ENCODE measurements around the gene SUFU. TPM values are rescaled to one million over a fixed set of nuclear protein-coding genes. Genes with fewer than 3 reads are reported as not detected.

The SUFU gene
- total RNA-seq, 4 donors from 2014 or later = 2.3 to 5.4 (median 4.4) TPM

DNA sequence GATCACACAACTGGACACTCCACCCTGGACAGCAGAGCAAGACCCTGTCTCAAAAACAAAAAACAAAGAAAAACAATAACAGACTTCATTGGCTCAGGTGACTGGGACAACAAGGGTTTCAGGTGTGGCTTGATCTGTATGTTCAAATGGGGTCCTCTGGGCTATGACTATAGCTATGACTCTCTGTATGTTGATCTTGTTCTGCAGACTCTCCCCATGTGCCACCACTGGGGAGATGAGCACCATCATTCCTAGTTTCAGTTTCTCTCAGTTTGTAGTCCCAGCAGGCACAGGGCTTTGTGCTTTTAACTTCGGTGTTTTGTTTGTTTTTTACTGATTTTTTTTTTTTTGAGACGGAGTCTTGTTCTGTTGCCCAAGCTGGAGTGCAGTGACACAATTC is 53.8 kb downstream of the SUFU start:
- no peaks in the 10 kb centered on the region for H3K27me3 ChIP-seq
- WGBS, 2 donors = 32 to 49% methylated on average over 2 of the region's 2 CpGs
- DNase-seq = no peak
- no peak overlapping the region for H3K4me3 ChIP-seq (replicated peaks in 1 of 3)
- H3K27ac ChIP-seq = no peak overlapping the region
- H3K4me1 ChIP-seq = no peaks in the 10 kb centered on the region
- TF ChIP-seq, protein P1, sequence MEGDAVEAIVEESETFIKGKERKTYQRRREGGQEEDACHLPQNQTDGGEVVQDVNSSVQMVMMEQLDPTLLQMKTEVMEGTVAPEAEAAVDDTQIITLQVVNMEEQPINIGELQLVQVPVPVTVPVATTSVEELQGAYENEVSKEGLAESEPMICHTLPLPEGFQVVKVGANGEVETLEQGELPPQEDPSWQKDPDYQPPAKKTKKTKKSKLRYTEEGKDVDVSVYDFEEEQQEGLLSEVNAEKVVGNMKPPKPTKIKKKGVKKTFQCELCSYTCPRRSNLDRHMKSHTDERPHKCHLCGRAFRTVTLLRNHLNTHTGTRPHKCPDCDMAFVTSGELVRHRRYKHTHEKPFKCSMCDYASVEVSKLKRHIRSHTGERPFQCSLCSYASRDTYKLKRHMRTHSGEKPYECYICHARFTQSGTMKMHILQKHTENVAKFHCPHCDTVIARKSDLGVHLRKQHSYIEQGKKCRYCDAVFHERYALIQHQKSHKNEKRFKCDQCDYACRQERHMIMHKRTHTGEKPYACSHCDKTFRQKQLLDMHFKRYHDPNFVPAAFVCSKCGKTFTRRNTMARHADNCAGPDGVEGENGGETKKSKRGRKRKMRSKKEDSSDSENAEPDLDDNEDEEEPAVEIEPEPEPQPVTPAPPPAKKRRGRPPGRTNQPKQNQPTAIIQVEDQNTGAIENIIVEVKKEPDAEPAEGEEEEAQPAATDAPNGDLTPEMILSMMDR (IDR thresholded peaks at IDR 0.05) = no peak
- no peak for TF ChIP-seq POLR2A (IDR thresholded peaks at IDR 0.05)
- H3K9me3 ChIP-seq = no peaks in the 10 kb centered on the region
- intact Hi-C loops (cut with DNase I) = no loop called here
- no peaks in the 10 kb centered on the region for H3K36me3 ChIP-seq

DNA sequence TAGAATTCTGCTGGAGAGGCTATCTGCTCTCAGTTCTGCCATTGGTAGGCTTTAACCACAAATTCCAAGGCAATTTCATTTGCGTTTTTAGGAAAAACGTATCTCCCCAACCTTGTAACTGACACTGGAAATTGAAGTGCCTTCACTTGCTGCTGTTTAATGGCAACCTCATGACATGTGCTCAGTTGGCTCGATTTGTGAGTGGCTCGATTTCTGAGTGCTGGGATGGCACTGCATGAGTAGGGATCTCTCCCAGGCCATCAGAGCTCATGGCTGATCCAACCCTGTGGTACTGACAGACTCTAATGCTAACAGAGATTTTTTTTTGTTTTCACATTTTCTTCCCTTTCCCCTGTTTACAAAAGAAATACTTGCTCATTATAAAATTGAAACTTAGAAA is 56.0 kb downstream of the SUFU start:
- H3K27ac ChIP-seq = no peak overlapping the region
- no peak for DNase-seq
- intact Hi-C loops (cut with DNase I) = no loop called here
- 77 to 78% methylated on average over 4 of the region's 4 CpGs for WGBS, 2 donors
- no peaks in the 10 kb centered on the region for H3K36me3 ChIP-seq
- TF ChIP-seq, protein P1 (IDR thresholded peaks at IDR 0.05) = no peak
- TF ChIP-seq POLR2A (IDR thresholded peaks at IDR 0.05) = no peak
- no peaks in the 10 kb centered on the region for H3K4me1 ChIP-seq
- H3K9me3 ChIP-seq = no peaks in the 10 kb centered on the region
- H3K4me3 ChIP-seq (replicated peaks in 1 of 3) = no peak overlapping the region
- no peaks in the 10 kb centered on the region for H3K27me3 ChIP-seq

DNA sequence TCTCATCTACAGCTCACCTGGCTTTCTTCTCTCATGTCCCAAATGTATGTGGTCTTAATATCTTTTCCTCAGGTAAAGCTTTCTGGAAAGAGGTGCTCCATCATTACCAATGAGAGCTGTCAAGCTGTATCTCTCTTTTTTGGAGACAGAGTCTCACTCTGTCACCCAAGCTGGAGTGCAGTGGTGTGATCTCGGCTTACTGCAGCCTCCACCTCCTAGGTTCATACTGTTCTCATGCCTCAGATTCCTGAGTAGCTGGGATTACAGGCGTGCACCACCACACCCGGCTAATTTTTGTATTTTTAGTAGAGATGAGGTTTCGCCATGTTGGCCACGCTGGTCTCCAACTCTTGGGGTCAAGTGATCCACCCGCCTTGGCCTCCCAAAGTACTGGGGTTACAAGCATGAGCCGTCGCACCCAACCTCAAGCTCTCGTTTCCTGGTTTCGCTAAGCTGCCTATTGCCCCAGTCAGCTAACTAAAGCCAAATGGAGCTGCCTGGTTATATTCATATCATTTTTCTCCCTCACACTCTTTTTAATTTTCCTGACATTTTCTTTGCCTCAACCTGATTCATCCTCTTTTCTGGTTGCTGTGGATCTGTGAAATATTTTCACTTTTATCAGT is 60.5 kb downstream of the SUFU start:
- WGBS, 2 donors = 92 to 94% methylated on average over 10 of the region's 10 CpGs
- no peak for TF ChIP-seq POLR2A (IDR thresholded peaks at IDR 0.05)
- H3K4me1 ChIP-seq = no peaks in the 10 kb centered on the region
- no peaks in the 10 kb centered on the region for H3K27me3 ChIP-seq
- H3K9me3 ChIP-seq = no peaks in the 10 kb centered on the region
- H3K36me3 ChIP-seq = no peaks in the 10 kb centered on the region
- intact Hi-C loops (cut with DNase I) = no loop called here
- no peak for DNase-seq
- no peak overlapping the region for H3K4me3 ChIP-seq (replicated peaks in 1 of 3)
- no peak overlapping the region for H3K27ac ChIP-seq

DNA sequence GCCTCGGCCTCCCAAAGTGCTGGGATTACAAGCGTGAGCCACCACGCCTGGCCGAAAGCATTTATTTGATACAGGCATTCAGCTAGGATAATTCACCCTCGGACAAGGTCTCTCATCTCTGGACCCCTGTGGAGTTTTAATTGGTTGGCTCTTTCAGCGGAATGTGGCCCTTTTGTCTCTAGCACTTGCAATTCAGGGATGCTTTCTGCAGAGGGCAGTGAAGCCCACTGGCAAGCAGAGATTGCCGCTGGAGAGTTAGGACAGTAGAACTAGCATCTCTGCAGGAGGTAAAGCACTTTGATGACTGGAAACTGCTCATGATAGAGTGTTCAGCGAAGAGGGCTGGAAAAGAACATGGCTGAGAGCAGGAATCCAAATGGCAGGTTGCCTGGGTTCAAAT is 62.0 kb downstream of the SUFU start:
- H3K4me1 ChIP-seq = no peaks in the 10 kb centered on the region
- H3K36me3 ChIP-seq = no peaks in the 10 kb centered on the region
- TF ChIP-seq, protein P1 (IDR thresholded peaks at IDR 0.05) = no peak
- no peak for TF ChIP-seq POLR2A (IDR thresholded peaks at IDR 0.05)
- intact Hi-C loops (cut with DNase I) = no loop called here
- no peaks in the 10 kb centered on the region for H3K27me3 ChIP-seq
- H3K9me3 ChIP-seq = no peaks in the 10 kb centered on the region
- 90 to 92% methylated on average over 8 of the region's 8 CpGs for WGBS, 2 donors
- no peak overlapping the region for H3K27ac ChIP-seq
- no peak for DNase-seq
- H3K4me3 ChIP-seq (replicated peaks in 1 of 3) = no peak overlapping the region

DNA sequence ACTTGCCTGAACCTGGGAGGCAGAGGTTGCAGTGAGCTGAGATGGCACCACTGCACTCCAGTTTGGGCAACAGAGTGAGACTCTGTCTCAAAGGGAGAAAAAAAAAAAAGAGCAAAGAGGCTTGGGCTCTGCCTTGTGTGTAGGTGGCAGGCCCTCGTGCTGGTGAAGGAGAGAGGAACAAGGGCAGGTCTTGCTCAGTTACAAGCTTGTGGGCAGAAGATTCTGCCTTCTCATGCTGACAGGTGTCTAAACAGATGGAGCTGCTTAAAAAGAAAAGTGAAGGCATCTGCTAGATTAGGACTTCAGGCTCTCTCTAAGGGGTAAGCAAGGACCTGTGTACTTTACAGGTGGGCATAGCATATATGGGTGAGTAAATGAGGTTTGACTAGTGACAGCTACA is 75.0 kb downstream of the SUFU start:
- 82 to 84% methylated on average over 1 of the region's 1 CpG for WGBS, 2 donors
- no peak for DNase-seq
- intact Hi-C loops (cut with DNase I) = no loop called here
- H3K36me3 ChIP-seq = no peaks in the 10 kb centered on the region
- H3K9me3 ChIP-seq = no peaks in the 10 kb centered on the region
- H3K4me3 ChIP-seq (replicated peaks in 1 of 3) = no peak overlapping the region
- TF ChIP-seq, protein P1 (IDR thresholded peaks at IDR 0.05) = no peak
- no peak for TF ChIP-seq POLR2A (IDR thresholded peaks at IDR 0.05)
- no peaks in the 10 kb centered on the region for H3K27me3 ChIP-seq
- peaks cover 0 to 11% of the 10 kb centered on the region in 2 donors for H3K4me1 ChIP-seq
- no peak overlapping the region for H3K27ac ChIP-seq
